ENCODE results near the gene FBLN1.

- TF ChIP-seq CTCF (conservative IDR thresholded peaks at IDR 0.05 in 1 of 2, IDR thresholded peaks at IDR 0.05 in 1 of 2; ENCODE audit: extremely low read depth in 1 of 2, insufficient read depth in 1 of 2, low read depth in 1 of 2, low read length in 2 of 2), result no peak
- no peak for TF ChIP-seq EZH2 (IDR thresholded peaks at IDR 0.05; ENCODE audit: borderline replicate concordance, low read length)
These were observed 73.6 kb downstream of the FBLN1 start for GRCh38 chr22:45576273-45576625.
